ENCODE data around the gene LRRC47. TPM values are rescaled to one million over a fixed set of nuclear protein-coding genes. Genes with fewer than 3 reads are reported as not detected.

Gene LRRC47
- total and polyA plus RNA-seq, 2 of the 13 experiments (the other 11 are each of a cell fraction or from before 2014, with no cell fraction given): 18.3 to 52.5 TPM

DNA sequence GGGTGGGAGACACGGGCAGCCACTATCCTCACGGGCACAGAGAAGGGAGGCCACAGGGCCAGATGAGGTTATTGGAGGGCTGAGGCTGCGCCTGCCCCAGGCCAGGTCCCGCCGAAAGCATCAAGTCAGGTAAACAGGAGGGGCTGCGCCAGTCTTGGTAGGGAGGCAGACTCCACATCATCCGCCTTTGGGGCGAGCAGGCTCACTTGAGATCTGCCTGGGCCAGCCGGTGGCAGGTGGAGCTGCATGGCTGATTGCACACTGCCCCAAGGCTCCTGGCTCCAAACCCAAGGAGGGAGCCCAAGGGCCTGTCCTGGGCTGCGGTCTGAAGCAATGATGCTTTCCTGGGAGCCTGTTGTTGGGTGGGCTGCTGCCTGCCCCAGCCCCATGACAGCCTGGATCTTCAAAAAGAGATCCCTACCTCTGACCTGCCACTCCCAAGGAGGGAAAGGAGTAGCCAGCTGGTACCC is 19.2 kb downstream of the LRRC47 start (continued):
- no peak for TF ChIP-seq IRX3 (CRISPR knock-in tag; IDR thresholded peaks at IDR 0.05; ENCODE audit: borderline replicate concordance, low read depth)
- TF ChIP-seq GABPB1 (CRISPR knock-in tag; IDR thresholded peaks at IDR 0.05): no peak
- TF ChIP-seq HMG20B (CRISPR knock-in tag; conservative IDR thresholded peaks at IDR 0.05): no peak
- peak; percentile 55 for TF ChIP-seq AGO2 (optimal IDR thresholded peaks at IDR 0.05; ENCODE audit: low read depth, low read length)
- no peak for TF ChIP-seq HHEX (CRISPR knock-in tag; IDR thresholded peaks at IDR 0.05)
- TF ChIP-seq RNF2 (conservative IDR thresholded peaks at IDR 0.05; ENCODE audit: low read depth): no peak
- no peak for TF ChIP-seq HCFC1 (IDR thresholded peaks at IDR 0.05; ENCODE audit: low read depth, low read length)
- no peak for TF ChIP-seq SNAPC5 (CRISPR knock-in tag; IDR thresholded peaks at IDR 0.05; ENCODE audit: borderline replicate concordance)
- no peak for TF ChIP-seq MEIS1 (CRISPR knock-in tag; IDR thresholded peaks at IDR 0.05; ENCODE audit: borderline replicate concordance)
- no peak for TF ChIP-seq ZNF678 (CRISPR knock-in tag; IDR thresholded peaks at IDR 0.05)
- no peak for TF ChIP-seq KMT2A (CRISPR knock-in tag; IDR thresholded peaks at IDR 0.05)
- no peak for TF ChIP-seq NONO (IDR thresholded peaks at IDR 0.05)
- TF ChIP-seq NONO (CRISPR knock-in tag; conservative IDR thresholded peaks at IDR 0.05): 0 out of 2 replicates have a peak, but pooled peaks have one; percentile 48
- TF ChIP-seq TAF15 (IDR thresholded peaks at IDR 0.05; ENCODE audit: low read depth, low read length, poor library complexity, severe bottlenecking): no peak
- no peak for TF ChIP-seq TFE3 (CRISPR knock-in tag; IDR thresholded peaks at IDR 0.05)
- TF ChIP-seq SOX6 (IDR thresholded peaks at IDR 0.05): no peak
- no peak for TF ChIP-seq SOX6 (CRISPR knock-in tag; IDR thresholded peaks at IDR 0.05)
- no peak for TF ChIP-seq JARID2 (CRISPR knock-in tag; IDR thresholded peaks at IDR 0.05; ENCODE audit: insufficient replicate concordance)
- TF ChIP-seq SALL1 (CRISPR knock-in tag; IDR thresholded peaks at IDR 0.05): no peak
- TF ChIP-seq SPEN (CRISPR knock-in tag; IDR thresholded peaks at IDR 0.05; ENCODE audit: low read depth): peak; percentile 23; the same call in 1 of the 2 replicates
- TF ChIP-seq ZNF564 (CRISPR knock-in tag; IDR thresholded peaks at IDR 0.05): no peak
- TF ChIP-seq RFXANK (CRISPR knock-in tag; IDR thresholded peaks at IDR 0.05): no peak
- TF ChIP-seq MTA1 (CRISPR knock-in tag; IDR thresholded peaks at IDR 0.05; ENCODE audit: borderline replicate concordance): no peak
- no peak for TF ChIP-seq ZNF296 (CRISPR knock-in tag; conservative IDR thresholded peaks at IDR 0.05)
- TF ChIP-seq ZBTB2 (CRISPR knock-in tag; IDR thresholded peaks at IDR 0.05; ENCODE audit: low read depth): no peak
- TF ChIP-seq ZBTB20 (CRISPR knock-in tag; IDR thresholded peaks at IDR 0.05; ENCODE audit: borderline replicate concordance, low read depth): no peak
- TF ChIP-seq KDM1A (CRISPR knock-in tag; IDR thresholded peaks at IDR 0.05): no peak
- TF ChIP-seq ZMYM3 (CRISPR knock-in tag; IDR thresholded peaks at IDR 0.05): no peak
- no peak for TF ChIP-seq ZNF788 (CRISPR knock-in tag; IDR thresholded peaks at IDR 0.05; ENCODE audit: borderline replicate concordance)
- no peak for TF ChIP-seq ZNF773 (CRISPR knock-in tag; IDR thresholded peaks at IDR 0.05; ENCODE audit: borderline replicate concordance)
- TF ChIP-seq ZNF264 (CRISPR knock-in tag; IDR thresholded peaks at IDR 0.05): no peak
- no peak for TF ChIP-seq ZSCAN20 (CRISPR knock-in tag; IDR thresholded peaks at IDR 0.05; ENCODE audit: borderline replicate concordance)
- no peak for TF ChIP-seq HNRNPL (IDR thresholded peaks at IDR 0.05; ENCODE audit: low read depth, low read length)
